Measurements from ENCODE around the gene ZNF429. TPM values are rescaled to one million over a fixed set of nuclear protein-coding genes. Genes with fewer than 3 reads are reported as not detected.
"Not testable (repeated sequence)": the region's sequence is repeated elsewhere in the genome, so short reads cannot be mapped to it uniquely, and the experiment has no call there.

Gene ZNF429
- total RNA-seq, 1 experiment from 2014 or later = 0.66 TPM

- POLR2A ChIA-PET (ENCODE audit: unreplicated experiment) = no interaction called here
- ATAC-seq = no peak
Measured at GRCh38 chr19:21519488-21519887, 14.1 kb downstream of the ZNF429 start.

DNA sequence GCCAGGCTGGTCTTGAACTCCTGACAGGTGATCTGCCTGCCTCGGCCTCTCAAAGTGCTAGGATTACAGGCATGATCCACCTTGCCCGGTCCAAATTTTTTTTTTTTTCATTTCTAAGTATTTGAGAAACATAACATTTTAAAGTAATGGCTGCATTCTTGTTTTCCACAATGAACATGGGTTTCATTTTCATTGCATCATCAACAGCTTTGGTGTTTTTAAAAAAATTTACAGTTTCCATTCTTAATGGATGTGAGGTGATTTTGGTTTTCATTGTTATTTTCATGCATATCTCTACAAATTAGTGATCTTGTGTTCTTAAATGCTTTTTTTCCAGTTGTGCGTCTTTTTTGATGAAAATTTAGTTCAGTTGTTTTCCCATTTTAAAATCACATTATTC, 27.5 kb downstream of the ZNF429 start:
- Histone ChIP-seq H3K4me3 (ENCODE audit: low read length) (no peak overlapping the region), H4K20me1 (ENCODE audit: low read length) (no peaks in the 10 kb centered on the region), H2AFZ (ENCODE audit: low read length) (no peak overlapping the region), H3K9ac (ENCODE audit: low read length) (no peak overlapping the region), H3K27ac (ENCODE audit: low read length) (no peak overlapping the region), H3K4me2 (ENCODE audit: low read length) (no peak overlapping the region), H3K27me3 (ENCODE audit: low read length) (no peaks in the 10 kb centered on the region), H3K79me2 (ENCODE audit: low read length) (no peaks in the 10 kb centered on the region), H3K9me3 (ENCODE audit: low read length) (peaks cover 29% of the 10 kb centered on the region), H3F3A (ENCODE audit: low read length, unreplicated experiment) (no peaks in the 10 kb centered on the region), H3K36me3 (ENCODE audit: low read depth, low read length) (peaks cover 17% of the 10 kb centered on the region), H3K4me1 (ENCODE audit: insufficient read depth, low read length) (no peaks in the 10 kb centered on the region), H3K9me2 (replicated peaks; ENCODE audit: low read length) (no peaks in the 10 kb centered on the region)
- ChIA-PET POLR2A (ENCODE audit: unreplicated experiment) (no interaction called here), CTCF (no interaction called here)
- intact Hi-C loops (cut with micrococcal nuclease) = no loop called here
- ATAC-seq = no peak
- no TSS peak for BruUV-seq (replicated peaks)
- TF ChIP-seq EZH2phosphoT487 (IDR thresholded peaks at IDR 0.05; ENCODE audit: borderline replicate concordance, low read length) (no peak), EZH2 (IDR thresholded peaks at IDR 0.05; ENCODE audit: low read length, unreplicated experiment) (no peak)
- TF ChIP-seq, protein P1, sequence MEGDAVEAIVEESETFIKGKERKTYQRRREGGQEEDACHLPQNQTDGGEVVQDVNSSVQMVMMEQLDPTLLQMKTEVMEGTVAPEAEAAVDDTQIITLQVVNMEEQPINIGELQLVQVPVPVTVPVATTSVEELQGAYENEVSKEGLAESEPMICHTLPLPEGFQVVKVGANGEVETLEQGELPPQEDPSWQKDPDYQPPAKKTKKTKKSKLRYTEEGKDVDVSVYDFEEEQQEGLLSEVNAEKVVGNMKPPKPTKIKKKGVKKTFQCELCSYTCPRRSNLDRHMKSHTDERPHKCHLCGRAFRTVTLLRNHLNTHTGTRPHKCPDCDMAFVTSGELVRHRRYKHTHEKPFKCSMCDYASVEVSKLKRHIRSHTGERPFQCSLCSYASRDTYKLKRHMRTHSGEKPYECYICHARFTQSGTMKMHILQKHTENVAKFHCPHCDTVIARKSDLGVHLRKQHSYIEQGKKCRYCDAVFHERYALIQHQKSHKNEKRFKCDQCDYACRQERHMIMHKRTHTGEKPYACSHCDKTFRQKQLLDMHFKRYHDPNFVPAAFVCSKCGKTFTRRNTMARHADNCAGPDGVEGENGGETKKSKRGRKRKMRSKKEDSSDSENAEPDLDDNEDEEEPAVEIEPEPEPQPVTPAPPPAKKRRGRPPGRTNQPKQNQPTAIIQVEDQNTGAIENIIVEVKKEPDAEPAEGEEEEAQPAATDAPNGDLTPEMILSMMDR (conservative IDR thresholded peaks at IDR 0.05; ENCODE audit: low read depth, low read length) = no peak
- no peak for DNase-seq

More at GRCh38 chr19:21519488-21519887, 14.1 kb downstream of the ZNF429 start:
- Histone ChIP-seq H3K4me1 (ENCODE audit: insufficient read depth, low read length) (no peaks in the 10 kb centered on the region), H3K4me3 (ENCODE audit: low read length) (no peak overlapping the region; the same call in 1 of the 2 replicates), H3F3A (ENCODE audit: low read length, unreplicated experiment) (no peaks in the 10 kb centered on the region), H2AFZ (ENCODE audit: low read length) (no peak overlapping the region), H3K79me2 (ENCODE audit: low read length) (no peaks in the 10 kb centered on the region), H3K9ac (ENCODE audit: low read length) (no peak overlapping the region), H3K27ac (ENCODE audit: low read length) (no peak overlapping the region), H3K9me2 (replicated peaks; ENCODE audit: low read length) (no peaks in the 10 kb centered on the region), H3K4me2 (ENCODE audit: low read length) (no peak overlapping the region), H3K27me3 (ENCODE audit: low read length) (no peaks in the 10 kb centered on the region), H3K36me3 (ENCODE audit: low read depth, low read length) (peaks cover 39% of the 10 kb centered on the region), H3K9me3 (ENCODE audit: low read length) (peaks cover 56% of the 10 kb centered on the region), H4K20me1 (ENCODE audit: low read length) (no peaks in the 10 kb centered on the region)
- no peak for DNase-seq
- TF ChIP-seq EZH2 (IDR thresholded peaks at IDR 0.05; ENCODE audit: low read length, unreplicated experiment) = no peak
- TF ChIP-seq, protein P1 (conservative IDR thresholded peaks at IDR 0.05; ENCODE audit: low read depth, low read length) = no peak
- no peak for TF ChIP-seq EZH2phosphoT487 (IDR thresholded peaks at IDR 0.05; ENCODE audit: borderline replicate concordance, low read length)
- BruUV-seq (replicated peaks) = no TSS peak
- intact Hi-C loops (cut with micrococcal nuclease) = no loop called here
- CTCF ChIA-PET = no interaction called here

DNA sequence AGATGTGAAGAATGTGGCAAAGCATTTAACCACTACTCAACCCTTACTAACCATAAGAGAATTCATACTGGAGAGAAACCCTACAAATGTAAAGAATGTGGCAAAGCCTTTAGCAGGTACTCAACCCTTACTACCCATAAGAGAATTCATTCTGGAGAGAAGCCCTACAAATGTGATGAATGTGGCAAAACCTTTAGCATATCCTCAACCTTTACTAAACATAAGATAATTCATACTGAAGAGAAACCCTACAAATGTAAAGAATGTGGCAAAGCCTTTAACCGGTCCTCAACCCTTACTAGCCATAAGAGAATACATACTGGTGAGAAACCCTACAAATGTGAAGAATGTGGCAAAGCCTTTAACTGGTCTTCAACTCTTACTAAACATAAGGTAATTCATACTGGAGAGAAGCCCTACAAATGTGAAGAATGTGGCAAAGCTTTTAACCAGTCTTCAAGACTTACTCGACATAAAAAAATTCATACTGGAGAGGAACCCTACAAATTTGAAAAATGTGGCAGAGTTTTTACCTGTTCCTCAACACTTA, 31.4 kb downstream of the ZNF429 start:
- BruUV-seq (replicated peaks); ATAC-seq; CTCF ChIA-PET; H3K9me2 ChIP-seq (replicated peaks; ENCODE audit: low read length); H3K27ac ChIP-seq (ENCODE audit: low read length); H3K4me2 ChIP-seq (ENCODE audit: low read length); H3K79me2 ChIP-seq (ENCODE audit: low read length); H3K9ac ChIP-seq (ENCODE audit: low read length); H3K27me3 ChIP-seq (ENCODE audit: low read length); H4K20me1 ChIP-seq (ENCODE audit: low read length); H3K4me1 ChIP-seq (ENCODE audit: insufficient read depth, low read length); POLR2A ChIA-PET (ENCODE audit: unreplicated experiment); H3F3A ChIP-seq (ENCODE audit: low read length, unreplicated experiment); intact Hi-C loops (cut with micrococcal nuclease); DNase-seq; H3K4me3 ChIP-seq (ENCODE audit: low read length); H2AFZ ChIP-seq (ENCODE audit: low read length): not testable (repeated sequence)
- H3K36me3 ChIP-seq (ENCODE audit: low read depth, low read length) = peaks cover 11% of the 10 kb centered on the region
- peaks cover 38% of the 10 kb centered on the region for H3K9me3 ChIP-seq (ENCODE audit: low read length)
